22Rv1 (cell line): Measurements from ENCODE around the gene TBC1D1.
"Not testable (repeated sequence)": the region's sequence is repeated elsewhere in the genome, so short reads cannot be mapped to it uniquely, and the experiment has no call there.

ENCODE experiments used
- CTCF ChIP-seq: fragments of 450-650 bp; IDR thresholded peaks from 2 replicates; pipeline ENCODE4 v1.5.1; 2017; ENCODE audit warnings: mild to moderate bottlenecking
- ZFX ChIP-seq: fragments of 450-650 bp; IDR thresholded peaks from 2 replicates; pipeline ENCODE4 v1.6.1; 2017; ENCODE audit warnings: antibody characterized with exemption, borderline replicate concordance

- not testable (repeated sequence) for TF ChIP-seq ZFX, CTCF
These were observed 130.1 kb downstream of the TBC1D1 start for GRCh38 chr4:38020961-38021360.
